Hepatocyte (in vitro differentiated cells): ENCODE measurements around the gene PAPOLG.

ENCODE experiments used
- EZH2phosphoT487 ChIP-seq: fragments of 200-600 bp; sonication (generic); IDR thresholded peaks from one replicate; pipeline ENCODE4 v1.6.1; 2018; ENCODE audit warnings: antibody characterized with exemption, mild to moderate bottlenecking, low read depth, moderate library complexity; ENCODE audit not compliant: unreplicated experiment, severe bottlenecking
- TF ChIP-seq, protein P1 (sequence below): fragments of 200-600 bp; sonication (generic); IDR thresholded peaks from 2 replicates; pipeline ENCODE4 v1.5.1; 2016; ENCODE audit warnings: antibody characterized with exemption, mild to moderate bottlenecking; ENCODE audit not compliant: poor library complexity

DNA sequence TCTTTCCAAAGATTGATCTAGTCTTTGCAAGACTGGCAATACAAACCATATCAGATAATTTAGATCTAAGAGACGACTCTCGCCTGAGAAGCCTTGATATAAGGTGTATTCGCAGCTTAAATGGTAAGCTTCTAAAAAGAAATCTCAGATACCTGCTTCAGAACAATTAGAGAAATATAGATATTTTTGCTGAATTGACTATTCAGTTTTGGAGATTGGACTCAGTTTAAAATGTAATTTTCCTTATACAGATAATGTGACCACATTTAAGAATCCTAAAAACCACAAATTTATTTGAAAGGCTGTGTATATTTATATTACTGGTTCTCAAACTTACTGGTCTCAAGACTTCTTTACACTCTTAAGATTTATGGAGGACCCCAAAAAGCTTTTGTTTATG, 15.4 kb downstream of the PAPOLG start:
- no peak for TF ChIP-seq EZH2phosphoT487
- TF ChIP-seq, protein P1, sequence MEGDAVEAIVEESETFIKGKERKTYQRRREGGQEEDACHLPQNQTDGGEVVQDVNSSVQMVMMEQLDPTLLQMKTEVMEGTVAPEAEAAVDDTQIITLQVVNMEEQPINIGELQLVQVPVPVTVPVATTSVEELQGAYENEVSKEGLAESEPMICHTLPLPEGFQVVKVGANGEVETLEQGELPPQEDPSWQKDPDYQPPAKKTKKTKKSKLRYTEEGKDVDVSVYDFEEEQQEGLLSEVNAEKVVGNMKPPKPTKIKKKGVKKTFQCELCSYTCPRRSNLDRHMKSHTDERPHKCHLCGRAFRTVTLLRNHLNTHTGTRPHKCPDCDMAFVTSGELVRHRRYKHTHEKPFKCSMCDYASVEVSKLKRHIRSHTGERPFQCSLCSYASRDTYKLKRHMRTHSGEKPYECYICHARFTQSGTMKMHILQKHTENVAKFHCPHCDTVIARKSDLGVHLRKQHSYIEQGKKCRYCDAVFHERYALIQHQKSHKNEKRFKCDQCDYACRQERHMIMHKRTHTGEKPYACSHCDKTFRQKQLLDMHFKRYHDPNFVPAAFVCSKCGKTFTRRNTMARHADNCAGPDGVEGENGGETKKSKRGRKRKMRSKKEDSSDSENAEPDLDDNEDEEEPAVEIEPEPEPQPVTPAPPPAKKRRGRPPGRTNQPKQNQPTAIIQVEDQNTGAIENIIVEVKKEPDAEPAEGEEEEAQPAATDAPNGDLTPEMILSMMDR: no peak
